ENCODE results near the gene KATNAL1. TPM values are rescaled to one million over a fixed set of nuclear protein-coding genes. Genes with fewer than 3 reads are reported as not detected.

The KATNAL1 gene
- total RNA-seq, result 11.6 and 13.4 TPM in 2 replicates

GRCh38 chr13:30307194-30307970 lies at the start of gene KATNAL1:
Gene KATNAL1, minus strand, starts transcription at chr13:30307551. Its CDS starts 23,774 bp downstream, at chr13:30283777.
- TF ChIP-seq, protein P1, sequence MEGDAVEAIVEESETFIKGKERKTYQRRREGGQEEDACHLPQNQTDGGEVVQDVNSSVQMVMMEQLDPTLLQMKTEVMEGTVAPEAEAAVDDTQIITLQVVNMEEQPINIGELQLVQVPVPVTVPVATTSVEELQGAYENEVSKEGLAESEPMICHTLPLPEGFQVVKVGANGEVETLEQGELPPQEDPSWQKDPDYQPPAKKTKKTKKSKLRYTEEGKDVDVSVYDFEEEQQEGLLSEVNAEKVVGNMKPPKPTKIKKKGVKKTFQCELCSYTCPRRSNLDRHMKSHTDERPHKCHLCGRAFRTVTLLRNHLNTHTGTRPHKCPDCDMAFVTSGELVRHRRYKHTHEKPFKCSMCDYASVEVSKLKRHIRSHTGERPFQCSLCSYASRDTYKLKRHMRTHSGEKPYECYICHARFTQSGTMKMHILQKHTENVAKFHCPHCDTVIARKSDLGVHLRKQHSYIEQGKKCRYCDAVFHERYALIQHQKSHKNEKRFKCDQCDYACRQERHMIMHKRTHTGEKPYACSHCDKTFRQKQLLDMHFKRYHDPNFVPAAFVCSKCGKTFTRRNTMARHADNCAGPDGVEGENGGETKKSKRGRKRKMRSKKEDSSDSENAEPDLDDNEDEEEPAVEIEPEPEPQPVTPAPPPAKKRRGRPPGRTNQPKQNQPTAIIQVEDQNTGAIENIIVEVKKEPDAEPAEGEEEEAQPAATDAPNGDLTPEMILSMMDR (IDR thresholded peaks at IDR 0.05), result no peak
- no peaks in the 10 kb centered on the region for H3K27me3 Mint-ChIP-seq
- peak within 1 kb of the TSS; percentile 90 for H3K4me3 Mint-ChIP-seq
- peaks cover 68% of the 10 kb centered on the region for H3K4me1 Mint-ChIP-seq
- DNase-seq, result peak; percentile 75
- H3K36me3 Mint-ChIP-seq (ENCODE audit: low read depth), result no peaks in the 10 kb centered on the region
- CTCF ChIA-PET, result interaction anchor here (0.7 to 2.1 kb wide), 3 partner anchors 101 to 175 kb away, joined by 3 to 5 read pairs (median 4); no protein-coding TSS in a partner anchor
- peak within 1 kb of the TSS; percentile 85 for H3K27ac Mint-ChIP-seq
- intact Hi-C loops (cut with micrococcal nuclease), result loop anchor here (1.0 to 5.0 kb wide), 9 partner anchors 64 to 855 kb away; partner anchors contain the start of genes HMGB1, HSPH1, SLC7A1 and UBL3
- H3K9me3 Mint-ChIP-seq, result no peaks in the 10 kb centered on the region
- POLR2A ChIA-PET, result interaction anchor here (0.7 to 4.6 kb wide), 23 partner anchors 9 to 457 kb away, joined by 3 to 28 read pairs (median 6); partner anchors contain the start of genes HMGB1, UBE2L5, UBL3 and USPL1
- peak; percentile 68 for ATAC-seq (ENCODE audit: low read depth)

DNA sequence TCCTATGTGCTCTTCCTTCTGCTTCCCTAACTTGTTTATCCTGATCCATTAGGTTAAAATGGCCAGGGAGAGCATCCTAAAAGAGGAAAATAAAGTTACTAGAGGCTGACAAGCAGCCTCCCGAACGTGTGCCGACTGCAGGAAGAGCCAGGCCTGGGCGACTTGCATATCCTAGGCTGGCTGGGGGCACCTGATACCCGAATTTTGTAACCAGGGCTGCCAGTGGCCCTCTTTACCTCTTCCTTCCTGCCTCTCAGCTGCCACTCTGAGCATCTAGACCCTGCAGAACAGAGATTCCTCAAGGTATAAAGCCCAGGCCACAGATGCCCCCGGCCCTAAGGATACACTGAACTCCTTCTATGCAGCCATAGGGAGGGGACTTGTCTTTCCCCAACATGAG lies 48.5 kb upstream of the KATNAL1 start:
- Mint-ChIP-seq H3K4me1 (peaks cover 32% of the 10 kb centered on the region), H3K9me3 (peaks cover 5% of the 10 kb centered on the region), H3K27ac (no peak overlapping the region), H3K36me3 (ENCODE audit: low read depth) (peaks cover 19% of the 10 kb centered on the region), H3K27me3 (no peaks in the 10 kb centered on the region), H3K4me3 (no peak overlapping the region)
- ChIA-PET POLR2A (interaction anchor here (1.1 to 3.0 kb wide), 6 partner anchors 16 to 108 kb away, joined by 3 to 17 read pairs (median 6); partner anchors contain the start of gene UBE2L5), CTCF (interaction anchor here (0.6 to 3.0 kb wide), 13 partner anchors 13 to 585 kb away, joined by 3 to 12 read pairs (median 4); partner anchors contain the start of gene UBE2L5)
- TF ChIP-seq, protein P1 (IDR thresholded peaks at IDR 0.05), result no peak
- DNase-seq (no peak), ATAC-seq (ENCODE audit: low read depth) (peak; percentile 5)
- intact Hi-C loops (cut with micrococcal nuclease), result loop anchor here (1.0 to 5.0 kb wide), 11 partner anchors 15 to 686 kb away; partner anchors contain the start of gene USPL1

- POLR2A ChIA-PET, result interaction anchor here (1.3 to 3.0 kb wide), 6 partner anchors 16 to 109 kb away, joined by 3 to 17 read pairs (median 6); partner anchors contain the start of gene UBE2L5
- DNase-seq (peak; percentile 61), ATAC-seq (ENCODE audit: low read depth) (peak; percentile 100)
- Mint-ChIP-seq H3K4me3 (peak overlapping the region; percentile 45), H3K36me3 (ENCODE audit: low read depth) (peaks cover 16% of the 10 kb centered on the region), H3K27ac (peak overlapping the region; percentile 77), H3K27me3 (no peaks in the 10 kb centered on the region), H3K4me1 (peaks cover 32% of the 10 kb centered on the region), H3K9me3 (peaks cover 5% of the 10 kb centered on the region)
- TF ChIP-seq, protein P1 (IDR thresholded peaks at IDR 0.05), result no peak
- intact Hi-C loops (cut with micrococcal nuclease), result loop anchor here (1.0 to 5.0 kb wide), 11 partner anchors 16 to 687 kb away; partner anchors contain the start of gene USPL1
- CTCF ChIA-PET, result interaction anchor here (0.9 to 3.0 kb wide), 17 partner anchors 9 to 584 kb away, joined by 3 to 12 read pairs (median 4); partner anchors contain the start of gene UBE2L5
Measured at GRCh38 chr13:30355384-30355699, 48.0 kb upstream of the KATNAL1 start.

DNA sequence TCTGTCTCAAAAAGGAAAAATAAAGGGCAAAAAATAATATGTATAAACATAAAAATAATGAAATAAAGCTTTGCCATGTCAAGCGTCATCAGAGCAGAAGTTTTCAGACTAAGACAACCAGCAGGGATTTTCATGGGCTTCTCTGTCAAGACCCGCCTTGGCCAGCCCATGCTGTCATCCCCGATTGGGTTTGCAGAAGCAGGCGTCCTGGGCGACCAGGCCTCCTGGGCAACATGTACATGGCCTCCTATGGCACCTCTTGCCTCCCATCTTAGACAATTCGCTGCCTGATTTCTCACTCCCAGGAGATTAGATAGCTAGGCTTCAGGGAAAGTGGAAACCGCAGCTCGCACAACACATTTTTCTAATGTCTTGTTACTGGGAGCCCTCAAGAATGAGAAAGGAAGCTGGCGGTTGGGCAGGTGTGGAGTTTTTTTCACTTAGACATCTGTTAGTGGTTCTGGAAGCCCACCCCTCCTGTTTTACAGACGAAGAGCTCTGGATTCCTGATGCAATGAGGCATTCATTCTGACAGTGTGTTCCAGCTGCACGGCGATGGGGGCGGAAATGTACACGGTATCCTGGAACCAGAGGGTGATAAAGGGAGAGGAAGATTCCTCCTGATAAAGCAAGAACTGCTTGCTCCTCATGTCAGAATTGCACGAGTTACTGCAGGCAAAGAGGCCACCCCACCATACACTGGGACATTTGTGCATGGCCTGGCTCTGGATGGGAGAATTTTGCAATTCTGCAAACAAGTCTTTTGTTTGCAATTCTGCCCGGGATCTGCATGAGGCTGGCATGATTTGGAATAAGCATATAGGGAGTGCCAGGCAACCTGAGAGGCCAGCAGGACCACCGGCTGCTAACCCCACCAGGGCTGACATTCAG lies 47.4 kb upstream of the KATNAL1 start:
- ATAC-seq (ENCODE audit: low read depth) (no peak), DNase-seq (no peak)
- H3K27me3 Mint-ChIP-seq, result no peaks in the 10 kb centered on the region
- peaks cover 16% of the 10 kb centered on the region for H3K36me3 Mint-ChIP-seq (ENCODE audit: low read depth)
- TF ChIP-seq, protein P1 (IDR thresholded peaks at IDR 0.05), result no peak
- POLR2A ChIA-PET, result interaction anchor here (1.3 to 3.0 kb wide), 6 partner anchors 17 to 109 kb away, joined by 3 to 17 read pairs (median 6); partner anchors contain the start of gene UBE2L5
- intact Hi-C loops (cut with micrococcal nuclease), result loop anchor here (1.0 to 5.0 kb wide), 11 partner anchors 17 to 688 kb away; partner anchors contain the start of gene USPL1
- H3K4me3 Mint-ChIP-seq, result no peak overlapping the region
- peaks cover 5% of the 10 kb centered on the region for H3K9me3 Mint-ChIP-seq
- H3K27ac Mint-ChIP-seq, result peak overlapping the region; percentile 2
- CTCF ChIA-PET, result interaction anchor here (0.8 to 3.0 kb wide), 23 partner anchors 8 to 584 kb away, joined by 3 to 12 read pairs (median 4); partner anchors contain the start of gene UBE2L5
- peaks cover 32% of the 10 kb centered on the region for H3K4me1 Mint-ChIP-seq
